Karpas-422 (cell line): ENCODE data around the gene LENEP. TPM values are rescaled to one million over a fixed set of nuclear protein-coding genes. Genes with fewer than 3 reads are reported as not detected.

ENCODE experiments used
- DNase-seq: peaks from one replicate; pipeline ENCODE4 v3.0.0-alpha.2; 2015
- H2AFZ ChIP-seq: fragments of 200-600 bp; sonication (generic); 2 replicates; pipeline ENCODE4 v1.6.1; 2014; ENCODE audit warnings: antibody characterized with exemption, low read length, mixed read lengths
- H3K27ac ChIP-seq: fragments of 200-600 bp; sonication (generic); 2 replicates; pipeline ENCODE4 v1.5.1; 2014; ENCODE audit warnings: mild to moderate bottlenecking, low read length, moderate library complexity
- H3K27me3 ChIP-seq: fragments of 200-600 bp; sonication (generic); 2 replicates; pipeline ENCODE4 v1.6.1; 2014; ENCODE audit warnings: low read length, mixed read lengths
- H3K36me3 ChIP-seq: fragments of 200-600 bp; sonication (generic); 2 replicates; pipeline ENCODE4 v1.6.1; 2014; ENCODE audit warnings: low read length, mixed read lengths; ENCODE audit not compliant: insufficient read depth
- H3K4me1 ChIP-seq: fragments of 200-600 bp; sonication (generic); 2 replicates; pipeline ENCODE4 v1.6.1; 2014; ENCODE audit warnings: mild to moderate bottlenecking, low read length, mixed read lengths
- H3K4me2 ChIP-seq: fragments of 200-600 bp; sonication (generic); 2 replicates; pipeline ENCODE4 v1.6.1; 2014; ENCODE audit warnings: low read length, low read depth, mild to moderate bottlenecking; ENCODE audit not compliant: poor library complexity, severe bottlenecking
- H3K4me3 ChIP-seq: fragments of 200-600 bp; sonication (generic); 2 replicates; pipeline ENCODE4 v1.5.1; 2014; ENCODE audit warnings: mild to moderate bottlenecking, antibody characterized with exemption, low read length, mixed read lengths
- H3K79me2 ChIP-seq: fragments of 200-600 bp; sonication (generic); 2 replicates; pipeline ENCODE4 v1.6.1; 2014; ENCODE audit warnings: mild to moderate bottlenecking, low read length, mixed read lengths
- H3K9ac ChIP-seq: fragments of 200-600 bp; sonication (generic); 2 replicates; pipeline ENCODE4 v1.6.0; 2014; ENCODE audit warnings: low read length
- H3K9me2 ChIP-seq: fragments of 200-600 bp; sonication (generic), shearing (Covaris generic); replicated peaks from 2 replicates; pipeline ENCODE4 v1.6.0; 2014; ENCODE audit warnings: mild to moderate bottlenecking, low read length, moderate library complexity; ENCODE audit not compliant: insufficient read depth
- H3K9me3 ChIP-seq: fragments of 300-700, 200-600 bp; sonication (generic); 2 replicates; pipeline ENCODE4 v1.6.1; 2014; ENCODE audit warnings: low read length, mixed read lengths
- H4K20me1 ChIP-seq: fragments of 200-600 bp; sonication (generic); 2 replicates; pipeline ENCODE4 v1.6.1; 2014; ENCODE audit warnings: mild to moderate bottlenecking, antibody characterized with exemption, low read length, low read depth; ENCODE audit not compliant: insufficient read depth
- total RNA-seq: library from RNA; depleted of rRNA; stranded (reverse); fragments of >200 nt; shearing (Covaris generic); gene quantifications from 2 replicates; pipeline ENCODE4 v1.2.3, GENCODE V29; 2014; ENCODE audit warnings: low replicate concordance

Gene LENEP
- total RNA-seq, 1 experiment from 2014 or later: 2.6 TPM

GRCh38 chr1:155011437-155012025, 18.1 kb downstream of the LENEP start:
- DNase-seq: peak; percentile 34
- Histone ChIP-seq H3K9me3 (no peaks in the 10 kb centered on the region), H3K9ac (no peak overlapping the region), H3K4me3 (no peak overlapping the region), H3K9me2 (no peaks in the 10 kb centered on the region), H3K27me3 (no peaks in the 10 kb centered on the region), H3K4me1 (peaks cover 77% of the 10 kb centered on the region), H3K36me3 (no peaks in the 10 kb centered on the region), H2AFZ (no peak overlapping the region), H3K4me2 (no peak overlapping the region), H3K27ac (no peak overlapping the region), H4K20me1 (no peaks in the 10 kb centered on the region), H3K79me2 (peaks cover 12% of the 10 kb centered on the region; the same call in 1 of the 2 replicates)

DNA sequence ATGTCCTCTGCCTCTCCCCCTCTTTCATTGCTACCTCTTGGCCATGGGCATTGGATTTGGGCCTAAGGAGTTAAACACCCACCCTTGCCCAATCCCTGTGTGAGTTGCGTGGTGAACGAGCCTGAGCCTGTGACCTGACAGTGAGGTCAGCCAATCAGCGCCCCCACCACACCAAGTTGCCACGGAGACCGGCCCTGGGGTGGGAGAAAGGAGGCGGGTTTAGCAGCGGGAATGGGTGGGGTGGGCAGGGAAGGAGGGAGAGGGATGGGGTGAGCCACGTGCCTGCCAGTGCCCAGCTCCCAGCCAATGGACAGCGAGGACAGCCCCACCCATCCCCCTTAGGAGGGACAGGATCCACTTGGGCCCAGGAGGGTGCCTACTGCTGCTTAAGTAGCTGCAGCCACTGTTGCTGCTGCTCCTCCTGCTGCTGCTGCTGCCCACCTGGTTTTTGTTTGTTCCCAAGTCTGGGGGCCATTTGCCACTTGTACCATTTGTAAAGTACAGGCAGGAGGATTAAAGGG, 18.7 kb downstream of the LENEP start:
- H3K4me1 ChIP-seq: peaks cover 77% of the 10 kb centered on the region
- no peaks in the 10 kb centered on the region for H3K9me2 ChIP-seq
- H3K36me3 ChIP-seq: no peaks in the 10 kb centered on the region
- no peaks in the 10 kb centered on the region for H3K27me3 ChIP-seq
- H3K79me2 ChIP-seq: peaks cover 11% of the 10 kb centered on the region; the same call in 1 of the 2 replicates
- no peak overlapping the region for H3K4me2 ChIP-seq
- no peak overlapping the region for H3K27ac ChIP-seq
- no peaks in the 10 kb centered on the region for H3K9me3 ChIP-seq
- H4K20me1 ChIP-seq: no peaks in the 10 kb centered on the region
- H3K4me3 ChIP-seq: no peak overlapping the region
- peak; percentile 69 for DNase-seq
- H2AFZ ChIP-seq: no peak overlapping the region
- H3K9ac ChIP-seq: no peak overlapping the region

GRCh38 chr1:155012776-155013602, 19.6 kb downstream of the LENEP start:
- no peak for DNase-seq
- no peaks in the 10 kb centered on the region for H3K9me2 ChIP-seq
- H3K9ac ChIP-seq: no peak overlapping the region
- H3K27ac ChIP-seq: peak overlapping the region; percentile 40
- H2AFZ ChIP-seq: no peak overlapping the region
- no peaks in the 10 kb centered on the region for H3K9me3 ChIP-seq
- no peaks in the 10 kb centered on the region for H3K27me3 ChIP-seq
- H3K4me2 ChIP-seq: no peak overlapping the region
- H3K79me2 ChIP-seq: peaks cover 5% of the 10 kb centered on the region; the same call in 1 of the 2 replicates
- H3K4me1 ChIP-seq: peaks cover 79% of the 10 kb centered on the region
- H4K20me1 ChIP-seq: no peaks in the 10 kb centered on the region
- no peaks in the 10 kb centered on the region for H3K36me3 ChIP-seq
- H3K4me3 ChIP-seq: no peak overlapping the region

DNA sequence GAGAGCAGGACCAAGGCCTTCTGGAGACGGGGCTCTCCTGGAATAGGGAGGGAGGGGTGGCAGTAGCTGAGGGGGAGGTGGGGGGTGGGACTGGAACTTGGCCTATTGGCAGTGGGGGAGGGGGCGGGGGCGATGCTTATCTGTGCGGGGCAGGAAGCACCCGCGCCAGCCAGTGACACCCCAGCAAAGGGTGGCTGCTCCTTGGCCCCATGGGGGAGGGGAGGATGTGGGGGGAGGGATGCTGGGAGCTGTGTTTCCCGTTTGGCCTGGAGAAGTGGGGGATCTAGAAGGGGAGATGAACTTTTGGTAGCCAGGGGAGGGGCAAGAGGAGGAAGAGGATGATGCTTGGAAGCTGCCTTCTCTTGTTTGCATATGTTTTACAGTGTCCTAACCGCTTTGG, 20.2 kb downstream of the LENEP start:
- H3K9me2 ChIP-seq: no peaks in the 10 kb centered on the region
- no peak overlapping the region for H2AFZ ChIP-seq
- H3K4me3 ChIP-seq: no peak overlapping the region
- no peaks in the 10 kb centered on the region for H3K27me3 ChIP-seq
- H3K27ac ChIP-seq: peak overlapping the region; percentile 40; the same call in 1 of the 2 replicates
- H4K20me1 ChIP-seq: no peaks in the 10 kb centered on the region
- no peaks in the 10 kb centered on the region for H3K9me3 ChIP-seq
- H3K79me2 ChIP-seq: no peaks in the 10 kb centered on the region
- H3K4me1 ChIP-seq: peaks cover 78% of the 10 kb centered on the region
- no peaks in the 10 kb centered on the region for H3K36me3 ChIP-seq
- no peak for DNase-seq
- no peak overlapping the region for H3K4me2 ChIP-seq
- no peak overlapping the region for H3K9ac ChIP-seq

DNA sequence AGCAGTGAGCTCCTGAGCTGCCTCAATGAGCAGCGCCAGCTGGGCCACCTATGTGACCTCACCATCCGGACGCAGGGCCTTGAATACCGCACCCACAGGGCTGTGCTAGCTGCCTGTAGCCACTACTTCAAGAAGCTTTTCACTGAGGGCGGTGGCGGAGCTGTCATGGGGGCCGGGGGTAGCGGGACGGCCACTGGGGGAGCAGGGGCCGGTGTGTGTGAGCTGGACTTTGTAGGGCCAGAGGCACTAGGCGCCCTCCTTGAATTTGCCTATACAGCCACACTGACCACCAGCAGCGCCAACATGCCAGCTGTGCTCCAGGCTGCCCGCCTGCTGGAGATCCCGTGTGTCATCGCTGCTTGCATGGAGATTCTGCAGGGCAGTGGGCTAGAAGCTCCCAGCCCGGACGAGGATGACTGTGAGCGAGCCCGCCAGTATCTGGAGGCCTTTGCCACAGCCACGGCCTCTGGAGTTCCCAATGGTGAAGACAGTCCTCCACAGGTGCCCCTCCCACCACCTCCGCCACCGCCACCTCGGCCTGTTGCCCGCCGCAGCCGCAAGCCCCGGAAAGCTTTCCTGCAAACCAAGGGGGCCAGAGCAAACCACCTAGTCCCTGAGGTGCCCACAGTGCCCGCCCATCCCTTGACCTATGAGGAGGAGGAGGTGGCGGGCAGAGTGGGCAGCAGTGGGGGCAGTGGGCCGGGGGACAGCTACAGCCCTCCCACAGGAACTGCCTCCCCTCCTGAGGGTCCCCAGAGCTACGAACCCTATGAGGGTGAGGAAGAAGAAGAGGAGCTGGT, 21.5 kb downstream of the LENEP start:
- no peak for DNase-seq
- Histone ChIP-seq H3K27ac (no peak overlapping the region), H3K36me3 (0 out of 2 replicates have a peak, but pooled peaks cover 3% of the 10 kb centered on the region)

GRCh38 chr1:155015527-155016230, 22.3 kb downstream of the LENEP start:
- Histone ChIP-seq H3K9me2 (no peaks in the 10 kb centered on the region), H4K20me1 (no peaks in the 10 kb centered on the region; the same call in 1 of the 2 replicates), H3K9me3 (no peaks in the 10 kb centered on the region), H3K4me1 (peaks cover 62% of the 10 kb centered on the region), H3K9ac (no peak overlapping the region), H3K27me3 (no peaks in the 10 kb centered on the region), H2AFZ (no peak overlapping the region), H3K27ac (no peak overlapping the region), H3K4me3 (no peak overlapping the region), H3K4me2 (no peak overlapping the region), H3K79me2 (no peaks in the 10 kb centered on the region), H3K36me3 (0 out of 2 replicates have a peak, but pooled peaks cover 3% of the 10 kb centered on the region)
- no peak for DNase-seq

More for the DNA sequence above, 21.5 kb downstream of the LENEP start:
- Histone ChIP-seq H2AFZ (no peak overlapping the region), H3K79me2 (no peaks in the 10 kb centered on the region), H3K27me3 (no peaks in the 10 kb centered on the region), H3K9me2 (no peaks in the 10 kb centered on the region), H3K9me3 (no peaks in the 10 kb centered on the region), H3K4me3 (no peak overlapping the region), H3K4me2 (no peak overlapping the region), H4K20me1 (no peaks in the 10 kb centered on the region; the same call in 1 of the 2 replicates), H3K9ac (no peak overlapping the region), H3K4me1 (peaks cover 70% of the 10 kb centered on the region)

DNA sequence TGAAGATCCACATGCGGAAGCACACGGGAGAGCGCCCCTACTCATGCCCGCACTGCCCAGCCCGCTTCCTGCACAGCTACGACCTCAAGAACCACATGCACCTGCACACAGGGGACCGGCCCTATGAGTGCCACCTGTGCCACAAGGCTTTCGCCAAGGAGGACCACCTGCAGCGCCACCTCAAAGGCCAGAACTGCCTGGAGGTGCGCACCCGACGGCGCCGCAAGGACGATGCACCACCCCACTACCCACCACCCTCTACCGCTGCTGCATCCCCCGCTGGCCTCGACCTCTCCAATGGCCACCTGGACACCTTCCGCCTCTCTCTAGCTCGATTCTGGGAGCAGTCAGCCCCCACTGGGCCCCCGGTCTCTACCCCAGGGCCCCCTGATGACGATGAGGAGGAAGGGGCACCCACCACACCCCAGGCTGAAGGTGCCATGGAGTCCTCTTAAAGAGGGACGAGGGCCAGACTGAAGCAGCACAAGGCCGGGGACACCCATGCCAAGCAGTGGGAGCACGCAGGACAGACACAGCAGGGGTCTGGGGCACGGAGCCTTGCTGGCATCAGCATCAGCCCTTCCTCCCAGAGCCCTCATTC, 22.9 kb downstream of the LENEP start:
- H3K79me2 ChIP-seq: no peaks in the 10 kb centered on the region
- no peak overlapping the region for H2AFZ ChIP-seq
- H3K9ac ChIP-seq: no peak overlapping the region
- H3K9me2 ChIP-seq: no peaks in the 10 kb centered on the region
- peak overlapping the region; percentile 87 for H3K27ac ChIP-seq
- H3K4me2 ChIP-seq: peak overlapping the region; percentile 69
- H3K4me1 ChIP-seq: peaks cover 56% of the 10 kb centered on the region
- H3K9me3 ChIP-seq: no peaks in the 10 kb centered on the region
- no peaks in the 10 kb centered on the region for H3K27me3 ChIP-seq
- 0 out of 2 replicates have a peak, but pooled peaks cover 3% of the 10 kb centered on the region for H3K36me3 ChIP-seq
- H4K20me1 ChIP-seq: no peaks in the 10 kb centered on the region; the same call in 1 of the 2 replicates
- H3K4me3 ChIP-seq: no peak overlapping the region
- no peak for DNase-seq
